AG09309 (cell line): ENCODE data around the gene CTU2.

Source experiments
- DNase-seq: peaks from one replicate; pipeline ENCODE4 v3.0.0-alpha.2; 2010; ENCODE audit warnings: low read depth
- H3K4me3 ChIP-seq: 2 replicates; pipeline ENCODE4 v1.5.1; 2011; ENCODE audit warnings: mild to moderate bottlenecking, low read depth, low read length, moderate library complexity; ENCODE audit not compliant: control insufficient read depth
- TF ChIP-seq, protein P1 (sequence below): IDR thresholded peaks from 2 replicates; pipeline ENCODE4 v1.5.1; 2011; ENCODE audit warnings: mild to moderate bottlenecking, low read depth, low read length, inconsistent platforms; ENCODE audit not compliant: insufficient read depth, control insufficient read depth; ENCODE audit errors: missing control alignments

The CTU2 gene

DNA sequence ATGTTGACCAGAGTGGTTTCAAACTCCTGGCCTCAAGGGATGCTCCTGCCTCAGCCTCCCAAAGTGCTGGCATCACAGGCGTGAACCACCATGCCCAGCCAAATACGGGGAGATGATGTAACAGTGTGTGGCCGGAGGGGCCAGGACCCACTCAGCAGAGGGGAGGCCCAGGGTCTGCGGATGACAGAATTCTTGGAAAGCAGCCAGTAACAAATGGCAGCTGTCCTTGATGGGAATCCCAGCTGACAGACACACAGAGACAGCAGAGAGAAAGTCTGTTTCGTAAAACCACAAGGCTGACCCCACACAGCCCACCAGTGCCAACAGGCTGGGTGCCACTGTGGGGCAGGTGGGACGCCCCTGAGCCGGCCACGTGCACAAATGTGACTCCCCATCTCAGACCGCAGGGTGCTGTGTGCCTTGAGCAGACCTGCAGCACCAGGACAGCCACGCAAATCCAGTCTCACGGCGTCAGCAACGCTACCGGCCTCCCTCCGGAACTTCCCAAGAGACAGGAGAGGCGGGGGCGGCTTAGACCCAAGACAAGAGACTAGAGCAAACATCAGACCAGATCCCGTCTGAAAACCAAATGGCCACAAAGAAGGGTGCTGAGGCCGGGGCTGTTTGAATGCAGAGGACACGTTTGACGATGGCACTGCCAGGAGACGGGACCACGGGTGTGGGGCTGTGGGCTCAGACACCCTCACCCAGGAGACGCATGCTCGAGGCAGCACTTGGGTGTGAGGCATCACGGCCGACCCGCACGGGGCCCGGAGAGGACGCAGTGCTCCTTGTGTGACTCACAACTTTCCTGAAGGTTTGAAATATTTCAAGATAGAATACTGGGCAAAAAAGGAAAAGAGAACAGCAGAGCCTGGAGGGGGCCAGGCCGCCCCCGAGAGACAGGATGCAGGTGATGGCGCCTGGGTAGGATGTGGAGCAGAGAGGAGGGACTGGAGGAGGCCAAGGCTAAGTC, 24.6 kb downstream of the CTU2 start:
- TF ChIP-seq, protein P1, sequence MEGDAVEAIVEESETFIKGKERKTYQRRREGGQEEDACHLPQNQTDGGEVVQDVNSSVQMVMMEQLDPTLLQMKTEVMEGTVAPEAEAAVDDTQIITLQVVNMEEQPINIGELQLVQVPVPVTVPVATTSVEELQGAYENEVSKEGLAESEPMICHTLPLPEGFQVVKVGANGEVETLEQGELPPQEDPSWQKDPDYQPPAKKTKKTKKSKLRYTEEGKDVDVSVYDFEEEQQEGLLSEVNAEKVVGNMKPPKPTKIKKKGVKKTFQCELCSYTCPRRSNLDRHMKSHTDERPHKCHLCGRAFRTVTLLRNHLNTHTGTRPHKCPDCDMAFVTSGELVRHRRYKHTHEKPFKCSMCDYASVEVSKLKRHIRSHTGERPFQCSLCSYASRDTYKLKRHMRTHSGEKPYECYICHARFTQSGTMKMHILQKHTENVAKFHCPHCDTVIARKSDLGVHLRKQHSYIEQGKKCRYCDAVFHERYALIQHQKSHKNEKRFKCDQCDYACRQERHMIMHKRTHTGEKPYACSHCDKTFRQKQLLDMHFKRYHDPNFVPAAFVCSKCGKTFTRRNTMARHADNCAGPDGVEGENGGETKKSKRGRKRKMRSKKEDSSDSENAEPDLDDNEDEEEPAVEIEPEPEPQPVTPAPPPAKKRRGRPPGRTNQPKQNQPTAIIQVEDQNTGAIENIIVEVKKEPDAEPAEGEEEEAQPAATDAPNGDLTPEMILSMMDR: no peak
- H3K4me3 ChIP-seq: no peak overlapping the region
- DNase-seq: no peak

DNA sequence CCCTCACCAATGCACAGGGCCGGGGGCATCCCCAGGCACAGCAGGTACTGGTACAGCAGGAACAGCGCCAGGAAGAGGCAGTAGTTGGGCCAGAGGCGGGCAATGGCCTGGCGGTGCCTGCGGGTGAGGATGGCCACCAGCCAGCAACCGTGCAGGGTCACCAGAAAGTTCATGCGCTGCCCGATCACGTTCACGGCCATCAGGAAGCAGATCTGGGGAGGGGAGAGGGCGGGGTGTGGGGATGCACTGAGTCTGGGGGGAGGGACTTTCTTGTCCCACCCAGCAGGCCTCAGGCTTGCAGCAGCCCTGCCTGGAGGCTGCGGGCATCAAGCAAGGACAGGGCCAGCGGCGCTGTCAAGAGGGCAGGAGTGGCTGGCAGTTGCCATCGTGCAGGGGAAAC, 25.4 kb downstream of the CTU2 start:
- DNase-seq: no peak
- TF ChIP-seq, protein P1: no peak
- H3K4me3 ChIP-seq: no peak overlapping the region

DNA sequence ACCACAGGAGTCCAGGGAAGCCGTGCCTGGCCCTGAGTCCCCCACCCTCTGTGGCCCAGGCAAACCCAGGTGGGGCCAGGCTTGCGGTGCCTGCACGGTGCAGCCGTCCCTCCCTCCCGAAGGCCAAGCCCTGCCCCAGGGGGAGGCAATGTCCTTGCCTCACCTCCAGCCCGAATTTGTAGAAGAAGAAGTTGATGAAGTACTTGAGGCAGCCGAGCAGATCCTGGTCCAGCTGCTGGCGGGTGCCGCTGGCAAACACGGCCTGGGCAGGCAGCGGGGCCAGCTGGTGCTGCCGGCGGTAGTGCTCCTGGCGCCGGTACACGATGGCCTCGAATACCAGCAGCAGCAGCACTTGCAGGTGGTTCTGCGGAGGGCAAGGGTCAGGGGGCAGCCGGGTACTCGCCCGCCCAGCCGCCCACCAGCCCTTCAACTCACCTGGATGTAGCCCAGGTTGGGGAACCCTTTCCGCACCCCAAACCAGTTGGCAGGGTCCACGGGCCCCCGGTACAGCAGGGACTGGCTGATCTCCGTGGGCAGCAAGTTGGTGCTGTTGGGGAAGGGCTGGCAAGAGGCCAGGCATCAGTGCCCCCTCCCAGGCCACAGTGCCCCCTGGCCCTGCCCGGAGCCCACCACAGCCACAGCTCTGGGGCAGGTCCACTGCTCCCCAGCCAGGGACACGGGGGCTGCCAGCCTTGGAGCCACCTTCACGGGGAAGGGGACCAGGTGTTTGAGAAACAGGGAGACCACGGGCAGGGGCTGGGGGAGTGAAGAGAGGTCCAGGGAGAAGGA, 26.1 kb downstream of the CTU2 start:
- H3K4me3 ChIP-seq: no peak overlapping the region
- no peak for DNase-seq
- TF ChIP-seq, protein P1: no peak

DNA sequence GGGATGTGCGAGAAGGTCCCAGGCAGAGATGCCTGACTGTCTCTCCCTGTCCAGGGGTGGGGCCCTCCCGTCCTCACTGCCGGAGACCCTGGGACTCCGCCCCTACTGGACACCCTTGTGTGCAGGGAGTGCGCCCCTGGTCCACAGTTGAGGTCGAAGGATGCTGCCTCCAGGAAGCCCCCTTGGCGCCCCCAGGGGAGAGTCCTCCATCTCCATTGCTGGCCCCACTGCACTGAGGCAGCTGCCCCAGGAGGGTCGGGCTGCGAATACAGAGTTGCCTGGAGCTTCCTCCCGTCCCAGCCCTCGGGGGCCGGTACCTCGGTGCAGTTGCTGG, 26.6 kb downstream of the CTU2 start:
- no peak overlapping the region for H3K4me3 ChIP-seq
- TF ChIP-seq, protein P1: no peak
- no peak for DNase-seq

DNA sequence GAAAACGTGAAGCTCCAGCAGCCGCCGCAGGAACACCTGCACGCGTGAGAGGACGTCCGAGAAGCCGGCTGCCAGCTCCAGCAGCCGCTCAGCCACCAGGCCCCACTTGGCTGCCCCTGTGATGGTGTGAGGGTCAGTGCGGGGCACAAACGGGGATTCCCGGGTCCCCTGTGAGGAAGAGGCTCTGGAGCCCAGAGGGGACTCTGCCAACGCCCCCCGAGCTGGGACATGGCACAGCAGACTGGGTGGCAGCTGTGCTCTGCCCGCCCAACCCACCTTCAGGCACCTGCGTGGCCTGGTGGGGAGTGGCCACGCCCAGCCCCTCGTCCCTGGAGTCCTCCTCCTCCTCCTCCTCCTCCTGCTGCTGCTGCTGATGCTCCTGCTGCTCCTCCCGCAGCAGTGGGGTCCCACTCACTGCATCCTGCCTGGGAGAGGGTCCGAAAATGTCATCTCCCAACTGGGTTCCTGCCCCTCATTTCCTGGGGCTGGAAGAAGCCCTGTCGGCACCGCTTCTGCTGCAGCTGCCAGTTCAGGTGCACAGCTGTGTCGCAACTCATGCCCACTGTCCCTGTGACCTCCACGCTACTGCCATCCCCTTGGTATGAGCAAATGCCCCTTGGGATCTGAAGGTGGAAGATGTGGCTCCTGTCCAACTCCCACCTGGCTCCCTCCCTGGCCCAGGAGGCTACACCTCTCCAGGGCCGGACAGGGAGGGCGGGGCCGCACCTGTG, 27.5 kb downstream of the CTU2 start:
- H3K4me3 ChIP-seq: no peak overlapping the region
- TF ChIP-seq, protein P1: no peak

DNA sequence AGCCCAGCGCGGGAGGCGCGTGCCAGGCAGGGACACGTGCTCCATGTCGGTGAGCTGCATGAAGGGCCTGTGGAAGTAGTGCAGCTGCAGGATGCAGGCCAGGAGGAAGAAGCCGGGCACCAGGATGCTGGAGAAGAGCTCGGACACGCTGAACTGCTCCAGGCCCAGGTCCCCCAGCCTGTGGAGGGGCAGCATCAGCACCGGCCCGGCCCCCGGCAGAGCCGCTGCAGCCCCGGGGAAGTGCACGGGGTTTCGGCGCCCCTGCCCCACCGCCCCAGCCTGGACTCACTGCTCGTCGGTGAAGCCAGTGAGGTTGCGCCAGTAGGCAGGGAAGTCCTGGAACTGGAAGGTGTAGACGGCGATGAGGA, 28.0 kb downstream of the CTU2 start:
- TF ChIP-seq, protein P1: no peak
- no peak for DNase-seq
- no peak overlapping the region for H3K4me3 ChIP-seq

More for the DNA sequence above, 27.5 kb downstream of the CTU2 start:
- DNase-seq: no peak
